ENCODE measurements around the gene SNRNP27.

DNA sequence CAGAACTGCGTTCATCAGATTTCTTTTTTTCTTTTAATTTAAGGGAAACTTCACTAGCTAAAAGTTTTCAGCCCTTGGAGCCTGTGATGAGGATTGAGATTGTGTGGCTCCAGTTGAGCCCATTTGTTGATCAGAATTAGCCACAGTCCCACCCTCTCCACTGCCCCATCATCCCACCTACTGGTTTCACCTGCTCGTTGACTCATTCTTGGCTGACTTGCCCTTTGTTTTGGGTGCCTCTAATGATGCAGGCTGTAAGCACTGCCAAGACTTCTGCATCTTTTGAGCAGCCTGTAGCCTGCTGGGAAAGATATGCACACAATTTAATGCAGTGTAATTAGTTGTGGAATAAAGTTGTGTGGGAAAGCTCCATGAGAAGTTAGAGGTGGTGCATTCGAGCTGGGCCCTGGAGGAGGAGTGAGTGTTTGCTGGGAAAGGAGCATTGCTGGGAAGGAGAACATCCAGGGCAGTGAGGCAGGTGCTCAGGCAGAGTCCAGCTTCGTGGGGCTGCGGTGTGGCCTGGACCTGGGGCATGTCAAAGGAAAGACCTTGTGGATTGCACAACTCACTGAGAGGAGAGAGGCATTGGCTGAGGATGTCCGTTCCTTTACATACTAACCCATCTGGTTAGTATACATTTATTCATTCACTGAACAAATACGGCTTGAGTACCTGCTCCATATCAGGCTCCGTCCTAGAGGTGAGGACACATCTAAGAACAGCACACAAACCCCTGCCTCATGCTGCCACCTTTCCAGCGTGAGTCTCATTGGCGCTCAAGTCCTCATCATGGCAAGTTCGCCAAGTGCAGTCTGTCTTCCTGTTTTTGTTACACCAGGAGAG is 49.5 kb downstream of the SNRNP27 start:
- TF ChIP-seq, protein P1, sequence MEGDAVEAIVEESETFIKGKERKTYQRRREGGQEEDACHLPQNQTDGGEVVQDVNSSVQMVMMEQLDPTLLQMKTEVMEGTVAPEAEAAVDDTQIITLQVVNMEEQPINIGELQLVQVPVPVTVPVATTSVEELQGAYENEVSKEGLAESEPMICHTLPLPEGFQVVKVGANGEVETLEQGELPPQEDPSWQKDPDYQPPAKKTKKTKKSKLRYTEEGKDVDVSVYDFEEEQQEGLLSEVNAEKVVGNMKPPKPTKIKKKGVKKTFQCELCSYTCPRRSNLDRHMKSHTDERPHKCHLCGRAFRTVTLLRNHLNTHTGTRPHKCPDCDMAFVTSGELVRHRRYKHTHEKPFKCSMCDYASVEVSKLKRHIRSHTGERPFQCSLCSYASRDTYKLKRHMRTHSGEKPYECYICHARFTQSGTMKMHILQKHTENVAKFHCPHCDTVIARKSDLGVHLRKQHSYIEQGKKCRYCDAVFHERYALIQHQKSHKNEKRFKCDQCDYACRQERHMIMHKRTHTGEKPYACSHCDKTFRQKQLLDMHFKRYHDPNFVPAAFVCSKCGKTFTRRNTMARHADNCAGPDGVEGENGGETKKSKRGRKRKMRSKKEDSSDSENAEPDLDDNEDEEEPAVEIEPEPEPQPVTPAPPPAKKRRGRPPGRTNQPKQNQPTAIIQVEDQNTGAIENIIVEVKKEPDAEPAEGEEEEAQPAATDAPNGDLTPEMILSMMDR (conservative IDR thresholded peaks at IDR 0.05; ENCODE audit: low read depth, low read length), result no peak
- TF ChIP-seq EZH2 (IDR thresholded peaks at IDR 0.05; ENCODE audit: borderline replicate concordance, low read depth, low read length, poor library complexity, severe bottlenecking), result no peak
